SK-N-DZ (cell line): ENCODE measurements around the gene FAM107B.
A peak's percentile ranks its signal among the peaks of the same experiment; 100 is the strongest.
"Not testable (repeated sequence)": the region's sequence is repeated elsewhere in the genome, so short reads cannot be mapped to it uniquely, and the experiment has no call there.

Source experiments
- DNase-seq: peaks from one replicate; pipeline ENCODE4 v3.0.0-alpha.2; 2015; ENCODE audit warnings: low spot score

Gene FAM107B

DNA sequence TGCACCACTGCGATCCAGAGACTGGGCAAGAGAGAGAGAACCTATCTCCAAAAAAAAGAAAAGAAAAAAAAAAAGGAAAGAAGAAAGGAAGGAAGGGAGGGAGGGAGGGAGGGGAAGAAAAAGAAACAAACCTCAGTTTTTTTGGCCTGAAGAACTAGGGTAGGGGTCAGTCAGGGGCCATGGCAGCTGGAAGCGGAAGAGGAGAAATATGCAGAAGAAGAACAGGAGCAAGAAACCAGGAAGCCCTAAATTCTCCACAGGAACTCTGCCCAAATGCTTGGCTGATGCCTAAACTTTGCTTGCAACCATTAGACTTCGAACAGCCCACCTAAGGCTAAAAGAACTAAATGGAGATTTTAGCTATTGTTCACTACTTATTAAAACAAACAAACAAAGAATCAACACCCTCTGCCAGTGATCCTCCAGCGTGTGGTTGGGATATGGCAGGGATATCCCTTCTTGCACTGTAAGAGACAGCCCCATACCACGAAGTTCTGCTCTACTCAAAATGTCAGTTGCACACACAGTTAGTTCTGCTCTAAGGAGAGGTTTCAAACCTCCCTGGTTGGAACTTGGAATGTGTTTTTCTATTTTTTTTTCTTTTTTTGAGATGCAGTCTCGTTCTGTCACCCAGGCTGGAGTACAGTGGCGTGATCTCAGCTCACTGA is 139.5 kb downstream of the FAM107B start:
- no peak for DNase-seq

DNA sequence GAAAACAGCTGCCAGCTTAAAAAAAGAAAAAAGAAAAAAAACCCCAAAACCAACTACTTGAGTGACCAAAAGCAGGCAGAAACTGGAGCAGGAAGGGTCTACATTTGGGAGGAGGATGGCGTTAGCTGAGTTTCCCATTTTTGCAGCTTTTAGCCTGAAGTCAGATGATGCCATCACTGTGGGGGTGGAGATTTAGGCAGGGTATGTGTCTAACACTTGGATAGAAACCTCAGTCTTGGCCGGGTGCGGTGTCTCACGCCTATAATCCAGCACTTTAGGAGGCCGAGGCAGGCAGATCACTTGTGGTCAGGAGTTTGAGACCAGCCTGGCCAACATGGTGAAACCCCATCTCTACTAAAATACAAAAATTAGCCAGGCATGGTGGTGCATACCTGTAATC is 140.1 kb downstream of the FAM107B start:
- not testable (repeated sequence) for DNase-seq

DNA sequence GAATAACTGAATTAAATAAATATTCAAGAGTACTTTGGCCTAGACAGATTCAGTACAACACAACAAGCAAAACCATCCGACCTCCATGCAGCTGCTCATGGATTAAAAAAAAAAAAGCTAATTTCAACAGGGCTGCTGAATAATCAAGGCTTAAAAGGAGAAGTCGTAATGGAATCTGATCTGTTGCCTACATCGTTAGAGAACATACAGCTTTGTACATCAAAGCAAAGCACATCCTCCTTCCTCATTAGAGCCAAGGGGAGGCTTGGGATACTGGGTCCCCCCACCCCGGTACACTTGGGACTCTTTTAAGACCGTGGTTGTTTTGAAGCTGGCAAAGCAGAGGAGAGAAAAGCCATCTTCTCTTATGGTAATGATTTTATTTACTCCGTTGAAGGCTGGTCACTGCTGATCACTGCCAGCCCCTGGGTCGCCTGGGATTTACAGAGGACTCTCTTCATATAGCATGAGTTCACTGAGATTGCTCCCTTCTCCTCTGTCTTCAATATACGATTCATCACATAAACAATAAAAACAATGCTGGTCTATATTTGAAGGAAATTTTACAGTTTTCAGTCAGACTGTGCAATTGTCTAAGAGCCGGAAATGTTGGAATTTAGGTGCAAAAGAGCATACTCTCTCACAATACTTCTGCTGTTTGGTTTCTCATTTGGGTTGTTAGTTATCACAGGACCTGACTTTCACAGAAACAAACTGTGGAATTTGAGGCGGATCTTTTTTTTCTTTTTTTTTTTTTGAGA is 148.8 kb downstream of the FAM107B start:
- no peak for DNase-seq

DNA sequence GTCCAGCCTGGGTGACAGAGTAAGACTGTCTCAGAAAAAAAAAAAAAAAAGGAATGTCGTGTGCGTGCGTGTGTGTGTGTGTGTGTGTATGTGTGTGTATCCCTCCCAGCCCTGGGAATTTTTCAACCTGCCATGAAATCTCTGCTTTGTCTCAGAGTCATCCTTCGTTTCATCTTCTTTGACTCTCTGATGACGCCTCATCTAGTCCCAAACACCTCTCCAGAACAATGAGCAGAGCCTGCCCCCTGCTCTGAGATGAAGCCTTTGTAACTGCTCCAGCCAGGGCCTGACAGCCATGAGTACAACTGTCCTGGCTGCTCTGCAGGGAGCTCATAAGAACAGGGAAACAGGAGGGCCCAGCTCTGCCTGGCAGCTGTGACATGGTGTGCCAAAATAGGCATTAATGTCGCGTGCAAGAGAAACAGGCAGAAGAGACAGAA is 149.5 kb downstream of the FAM107B start:
- DNase-seq, result peak; percentile 40

DNA sequence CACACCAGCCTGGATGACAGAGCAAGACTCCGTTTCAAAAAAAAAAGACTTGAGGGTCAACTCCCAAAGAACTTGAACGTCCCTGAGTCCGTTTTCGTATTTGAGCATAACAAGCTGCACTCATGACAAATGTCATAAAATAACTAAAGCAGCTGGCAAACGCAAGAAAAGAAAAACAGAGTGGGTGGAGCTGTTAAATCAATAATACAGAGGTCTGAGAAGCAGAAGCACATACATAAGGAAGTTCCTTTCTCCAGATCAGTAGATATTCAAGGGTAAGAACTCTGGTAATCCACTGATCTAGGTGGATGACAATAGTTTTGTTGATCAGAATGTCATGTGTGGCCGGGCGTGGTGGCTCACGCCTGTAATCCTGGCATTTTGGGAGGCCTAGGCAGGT is 150.1 kb downstream of the FAM107B start:
- DNase-seq, result no peak

DNA sequence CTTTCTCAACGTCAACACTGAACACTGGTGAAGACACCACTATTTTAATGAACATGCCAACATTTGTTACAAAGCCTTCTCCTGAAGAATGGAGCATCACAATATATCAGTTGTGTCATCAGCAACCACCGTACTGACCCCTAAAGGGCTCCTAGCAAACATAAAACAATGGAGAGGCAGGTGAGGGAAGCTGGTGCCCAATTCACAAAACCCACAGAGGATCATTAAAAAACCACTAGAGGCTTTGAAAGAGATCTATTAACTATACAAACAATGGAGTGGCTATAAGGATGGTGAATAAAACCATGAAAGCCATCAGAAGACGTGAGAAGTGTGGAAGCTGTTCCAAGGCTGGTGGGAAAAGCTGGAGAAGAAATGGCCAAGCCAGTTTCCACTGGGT is 150.8 kb downstream of the FAM107B start:
- no peak for DNase-seq

DNA sequence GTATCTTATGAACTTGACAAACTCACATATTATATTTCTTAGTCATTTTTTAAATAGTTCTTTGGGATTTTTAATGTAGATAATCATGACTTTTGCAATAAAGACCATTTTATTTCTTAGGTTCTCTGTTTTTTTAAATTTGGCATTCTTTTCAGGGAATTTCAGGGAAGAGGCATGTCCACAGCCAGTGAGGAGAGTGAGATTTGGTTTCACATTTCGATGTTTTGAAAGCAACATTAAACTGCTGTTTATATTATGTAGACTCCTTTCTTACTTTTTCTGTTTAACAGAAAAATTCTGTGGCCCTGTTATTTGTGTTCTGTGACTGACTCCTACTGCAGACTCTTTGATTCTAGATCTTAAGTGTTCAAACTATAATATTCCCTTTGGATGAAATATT is 153.7 kb downstream of the FAM107B start:
- no peak for DNase-seq

DNA sequence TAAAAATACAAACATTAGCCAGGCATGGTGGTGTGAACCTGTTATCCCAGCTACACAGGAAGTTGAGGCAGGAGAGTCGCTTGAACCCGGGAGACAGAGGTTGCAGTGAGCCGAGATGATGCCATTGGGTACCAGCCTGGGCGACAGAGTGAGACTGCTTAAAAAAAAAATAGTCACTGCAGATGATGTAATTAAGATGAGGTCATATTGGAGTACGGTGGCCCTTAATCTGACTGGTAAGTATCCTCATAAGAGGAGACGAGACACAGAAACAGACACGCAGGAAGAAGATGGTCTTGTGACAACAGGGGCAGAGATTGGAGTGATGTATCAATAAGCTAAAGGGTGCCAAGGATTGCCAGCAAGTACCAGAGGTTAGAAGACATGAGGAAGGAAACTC is 156.0 kb downstream of the FAM107B start:
- DNase-seq, result no peak

DNA sequence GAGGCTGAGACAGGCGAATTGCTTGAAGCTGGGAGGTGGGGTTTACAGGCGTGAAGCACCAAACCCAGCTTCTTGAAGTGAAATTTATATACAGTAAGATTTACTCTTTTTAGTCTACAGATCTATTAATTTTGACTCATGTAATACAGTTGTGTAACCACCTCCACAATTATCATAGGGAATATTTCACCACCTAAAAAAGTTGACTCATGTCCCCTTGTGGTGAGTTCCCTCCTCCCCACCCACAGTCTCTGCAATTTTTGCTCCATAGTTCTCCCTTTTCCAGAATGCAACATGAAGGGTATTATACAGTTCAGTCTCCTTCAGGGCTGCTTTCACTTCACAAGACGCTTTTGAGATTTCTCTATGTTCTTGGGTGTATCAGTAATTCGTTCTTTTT is 156.8 kb downstream of the FAM107B start:
- no peak for DNase-seq

DNA sequence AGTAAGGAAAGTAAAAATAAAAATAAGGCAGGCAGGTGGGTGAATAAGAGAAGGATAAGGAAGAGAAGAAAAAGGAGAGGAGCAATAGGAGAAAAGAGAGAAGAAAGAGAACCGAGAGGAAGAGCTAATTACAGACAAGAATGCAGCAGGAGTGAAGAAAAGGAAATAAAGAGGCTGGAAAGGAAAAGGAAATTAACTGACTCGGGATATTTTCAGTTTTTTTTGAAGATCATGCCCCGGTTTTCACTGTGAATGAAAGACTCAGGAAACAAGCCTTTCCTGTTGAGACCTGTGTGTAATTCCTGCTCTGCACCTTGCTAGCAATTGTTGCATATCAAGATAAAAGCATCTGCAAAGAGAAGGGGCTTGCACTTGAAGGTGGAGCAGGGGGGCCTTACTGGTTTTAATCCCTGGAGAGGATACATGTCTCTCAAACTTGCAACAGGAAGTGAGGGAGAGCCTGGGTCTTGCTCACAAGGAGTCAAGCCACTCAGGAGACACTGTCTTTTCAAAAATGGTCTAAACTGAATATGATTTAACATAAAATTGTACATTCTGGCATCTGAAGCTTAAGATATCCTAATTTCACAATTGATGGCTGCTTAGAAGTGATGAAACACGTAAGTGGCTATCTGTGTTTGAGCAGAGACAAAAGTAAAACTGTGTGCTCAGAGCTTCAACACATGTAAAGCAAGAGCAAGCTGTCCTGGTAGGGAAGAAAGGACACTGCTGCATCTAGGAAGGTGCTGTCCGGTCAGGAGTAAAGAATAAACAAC is 157.6 kb downstream of the FAM107B start:
- no peak for DNase-seq

DNA sequence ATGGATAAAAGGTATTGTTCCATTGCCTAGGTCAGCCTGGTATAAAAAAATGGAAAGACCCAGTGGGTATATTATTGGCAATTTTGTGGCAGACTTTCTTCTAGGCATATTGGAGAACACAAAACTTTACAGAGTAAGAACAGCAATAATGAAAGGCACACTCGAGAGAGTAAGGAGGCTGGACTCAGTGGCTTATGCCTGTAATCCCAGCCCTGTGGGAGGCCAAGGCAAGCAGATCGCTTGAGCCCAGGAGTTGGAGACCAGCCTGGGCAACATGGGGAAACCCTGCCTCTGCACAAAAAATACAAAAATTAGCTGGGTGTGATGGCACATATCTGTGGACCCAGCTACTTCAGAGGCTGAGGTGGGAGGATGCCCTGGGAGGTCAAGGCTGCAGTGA is 158.2 kb downstream of the FAM107B start:
- no peak for DNase-seq

DNA sequence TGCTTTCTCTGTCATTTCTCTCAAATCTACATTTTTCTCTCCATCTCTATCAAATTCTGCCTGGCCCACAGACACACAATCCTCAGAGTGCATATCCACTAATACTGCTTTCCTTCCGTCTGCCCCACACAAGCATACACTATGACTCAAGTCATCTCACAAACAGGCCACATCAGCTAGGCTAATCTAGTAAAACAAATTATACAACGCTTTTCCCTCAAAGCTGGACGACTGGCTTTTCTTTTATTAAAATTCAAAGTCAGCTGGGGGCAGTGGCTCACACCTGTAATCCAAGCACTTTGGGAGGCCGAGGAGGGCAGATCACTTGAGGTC is 161.1 kb downstream of the FAM107B start:
- DNase-seq, result no peak

DNA sequence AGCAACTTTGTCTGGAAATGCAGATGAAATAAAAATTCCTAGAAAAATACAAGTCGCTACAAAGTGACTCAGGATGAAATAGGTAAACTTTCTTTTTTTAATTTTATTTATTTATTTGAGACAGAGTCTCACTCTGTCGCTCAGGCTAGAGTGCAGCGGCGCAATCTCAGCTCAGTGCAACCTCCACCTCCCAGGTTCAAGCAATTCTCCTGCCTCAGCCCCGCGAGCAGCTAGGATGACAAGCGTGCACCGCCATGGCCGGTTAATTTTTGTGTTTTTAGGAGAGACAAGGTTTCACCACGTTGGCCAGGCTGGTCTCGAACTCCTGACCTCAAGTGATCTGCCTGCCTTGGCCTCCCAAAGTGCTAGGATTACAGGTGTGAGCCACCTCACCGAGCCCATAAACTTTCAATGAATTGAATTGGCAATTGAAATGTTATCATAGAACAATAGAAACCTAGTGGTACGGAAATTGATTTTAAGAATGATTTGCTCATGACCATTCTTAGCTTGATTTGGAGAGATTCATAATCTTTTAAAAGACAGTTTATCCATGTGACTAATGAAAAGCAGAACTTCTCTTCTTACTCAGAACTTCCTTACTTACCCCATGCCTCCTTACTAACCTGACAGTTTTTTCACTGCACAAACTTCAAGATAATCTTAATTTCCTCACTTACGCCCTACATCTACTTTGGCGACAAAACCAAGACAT is 161.7 kb downstream of the FAM107B start:
- no peak for DNase-seq

DNA sequence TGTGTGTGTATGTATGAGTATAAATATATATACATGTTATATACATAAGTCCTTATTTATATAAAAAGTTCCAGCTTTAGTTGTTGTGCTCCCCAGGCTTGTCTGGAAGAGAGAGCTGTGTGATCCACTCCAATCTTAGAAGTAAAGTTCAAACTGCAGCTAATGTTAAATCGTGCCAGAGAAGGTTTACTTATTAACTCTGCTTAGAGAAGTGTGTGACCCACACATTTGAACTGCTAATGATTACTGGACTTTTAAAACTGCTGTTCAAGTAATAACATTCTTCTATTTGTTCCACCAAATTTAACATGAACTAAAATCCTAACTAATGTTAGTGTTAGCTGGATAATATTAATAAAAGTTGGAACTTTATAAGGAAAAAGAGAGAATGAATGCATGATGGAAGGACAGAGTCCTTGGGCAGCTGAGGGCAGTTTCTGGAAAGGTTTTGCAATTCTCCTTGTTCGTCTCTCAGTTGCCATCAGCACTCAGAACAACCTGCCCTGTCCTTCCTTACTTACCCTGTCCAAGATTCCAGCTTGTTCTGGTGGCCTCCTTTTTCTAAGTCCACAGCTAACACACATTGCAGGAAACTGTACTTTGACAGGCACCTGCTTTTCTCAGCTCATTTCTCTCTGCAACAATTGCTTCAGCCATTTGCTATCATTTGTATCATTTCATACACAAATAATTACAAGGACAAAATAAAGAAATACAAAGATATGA is 162.6 kb downstream of the FAM107B start:
- DNase-seq, result no peak

DNA sequence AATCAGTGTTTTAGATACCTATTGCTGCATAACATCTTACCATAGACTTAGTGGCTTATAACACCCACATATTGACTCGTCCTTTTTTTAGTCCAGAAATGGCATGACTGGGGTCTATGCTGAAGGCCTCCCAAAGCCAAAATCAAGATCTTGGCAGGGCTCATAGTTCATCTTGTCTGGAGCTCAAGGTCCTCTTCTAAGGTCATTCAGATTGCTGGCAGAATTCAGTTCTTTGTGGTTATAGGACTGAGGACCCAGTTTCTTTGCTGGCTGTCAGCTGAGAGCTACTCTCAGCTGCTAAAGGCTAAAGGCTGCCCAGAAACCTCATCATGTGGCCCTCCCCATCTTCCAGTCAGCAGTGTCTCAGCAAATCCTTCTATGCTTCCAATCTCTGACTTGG is 165.5 kb downstream of the FAM107B start:
- DNase-seq, result no peak

DNA sequence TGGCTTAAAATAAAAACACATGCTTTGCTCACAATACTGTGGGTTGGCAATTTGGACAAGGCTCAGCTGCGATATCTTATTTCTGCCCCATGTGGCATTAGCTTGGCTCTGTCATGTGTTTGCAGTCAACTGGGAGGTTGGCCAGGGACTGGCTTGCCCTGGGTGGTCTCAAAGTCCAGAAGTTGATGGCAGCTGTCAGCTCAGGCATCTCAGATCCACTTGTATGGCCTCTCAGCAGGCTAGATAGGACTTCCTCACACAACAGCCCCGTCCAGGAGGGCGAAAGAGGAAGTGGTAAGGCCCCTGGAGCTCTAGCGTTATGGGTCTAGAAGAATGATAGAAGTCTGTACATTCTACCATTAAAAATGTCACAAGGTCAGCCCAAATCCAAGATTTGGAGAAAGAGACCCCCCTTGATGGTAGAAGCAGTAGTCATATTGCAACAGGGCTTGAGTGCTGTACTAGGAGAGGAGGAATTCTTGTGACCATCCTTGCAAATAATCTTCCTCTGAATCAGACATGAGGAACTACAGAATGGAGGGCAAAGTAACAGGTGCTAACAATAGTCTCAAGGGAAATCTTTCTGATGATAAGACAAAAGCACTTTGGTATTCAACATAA is 166.2 kb downstream of the FAM107B start:
- no peak for DNase-seq

DNA sequence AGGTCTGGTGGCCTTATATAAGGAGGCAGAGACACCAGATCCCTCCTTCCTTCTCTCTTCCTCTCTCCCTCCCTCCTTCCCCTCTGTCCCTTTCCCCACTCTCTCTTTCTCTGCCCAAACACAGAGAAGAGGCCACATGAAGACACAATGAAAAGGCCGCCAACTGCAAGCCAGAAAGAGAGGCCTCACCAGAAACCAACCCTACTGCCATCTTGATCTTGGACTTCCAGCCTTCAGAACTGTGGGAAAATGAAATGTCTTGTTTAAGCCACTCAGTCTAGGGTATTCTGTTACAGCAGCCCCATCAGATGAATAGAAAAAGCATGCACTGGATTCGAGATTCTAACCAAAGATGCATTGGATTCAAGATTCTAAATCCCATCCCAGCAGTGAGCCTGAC is 168.1 kb downstream of the FAM107B start:
- no peak for DNase-seq

DNA sequence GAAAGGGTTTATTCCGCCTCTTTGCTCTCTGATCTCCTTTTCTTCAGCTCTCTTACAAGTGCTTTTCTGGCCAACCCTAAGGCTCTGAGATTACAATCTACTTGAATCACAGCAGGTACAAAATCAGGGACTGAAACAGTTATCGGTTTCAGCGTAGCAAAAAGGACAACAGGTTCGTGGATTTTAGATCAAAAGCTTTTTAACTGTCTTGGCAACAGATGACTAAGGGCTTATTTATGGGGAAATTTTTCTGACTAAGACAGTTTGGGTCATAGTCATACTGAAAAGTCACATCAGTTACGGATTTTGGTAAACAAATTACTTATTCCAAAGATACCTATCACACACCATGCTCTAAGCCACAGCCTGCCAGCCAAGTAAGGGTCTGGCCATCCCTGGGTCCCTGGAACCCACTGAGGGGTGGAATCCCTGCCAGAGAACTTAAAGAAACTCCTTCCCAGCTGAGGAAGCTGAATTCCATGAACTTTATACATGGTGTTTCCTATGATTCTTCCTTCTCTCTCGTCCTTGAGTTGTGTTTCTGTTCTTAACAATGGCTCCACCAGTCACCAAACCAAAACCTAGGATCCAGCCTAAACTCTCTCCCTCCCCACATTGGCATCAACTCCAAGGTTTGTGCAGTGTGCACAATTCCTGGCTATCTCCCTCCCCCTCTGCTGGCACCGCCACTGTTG is 169.3 kb downstream of the FAM107B start:
- DNase-seq, result no peak

DNA sequence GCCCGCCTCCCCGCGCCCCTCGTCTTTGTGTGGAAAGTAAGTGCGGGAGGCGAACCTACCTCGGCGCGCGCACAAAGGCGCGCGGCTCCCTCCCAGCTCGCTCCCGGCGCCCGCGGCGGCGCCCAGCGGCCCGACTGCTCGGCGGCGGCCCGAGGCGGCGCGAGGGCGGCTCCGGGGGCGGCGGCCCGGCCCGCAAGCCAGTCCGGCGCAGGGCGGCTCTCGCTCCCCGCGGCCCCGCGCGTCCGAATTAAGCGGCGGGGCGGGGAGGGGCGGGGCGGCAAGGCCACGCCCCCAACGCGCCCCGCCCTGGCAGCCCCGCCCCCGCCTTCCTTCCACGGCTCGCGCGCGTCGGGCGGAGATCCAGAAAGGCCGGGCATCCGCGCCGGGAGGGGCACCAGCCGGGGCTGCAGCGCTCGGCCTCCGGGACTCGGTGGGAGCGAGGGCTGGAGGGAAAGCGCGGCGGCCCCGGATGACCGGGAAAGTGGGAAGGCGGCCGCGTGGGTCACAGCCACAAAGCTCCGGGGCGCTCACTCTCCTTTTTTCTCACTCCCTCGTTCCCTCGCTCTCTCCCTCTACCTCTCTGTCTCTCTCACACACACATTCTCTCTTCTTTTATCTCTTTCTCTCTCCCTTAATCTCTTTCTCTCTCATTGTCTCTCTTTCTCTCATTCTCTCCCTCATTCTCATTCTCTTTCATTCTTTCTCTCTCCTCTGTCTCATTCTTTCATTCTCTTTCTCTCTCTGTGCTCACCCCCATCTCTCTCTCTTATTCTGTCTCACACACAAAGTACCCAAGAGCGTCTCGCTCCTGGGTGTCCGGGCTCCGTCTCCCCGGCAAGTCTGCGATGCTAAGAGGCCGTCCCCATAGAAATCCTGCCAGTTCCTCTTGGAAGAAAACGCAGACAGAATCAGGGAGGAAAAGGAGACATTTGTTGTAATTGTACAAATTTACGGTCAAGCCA is 170.2 kb downstream of the FAM107B start:
- peak; percentile 68 for DNase-seq
